HG02642 (cell line): Measurements from ENCODE around the gene TCF7L1.

Experiments
- ATAC-seq: cut with Tn5 transposase; IDR thresholded peaks from one replicate; pipeline ENCODE4 v1.9.1; 2021; ENCODE audit warnings: mild to moderate bottlenecking; ENCODE audit not compliant: unreplicated experiment, poor library complexity

Gene TCF7L1

GRCh38 chr2:85160966-85161960 is 28.1 kb downstream of the TCF7L1 start:
- no peak for ATAC-seq

DNA sequence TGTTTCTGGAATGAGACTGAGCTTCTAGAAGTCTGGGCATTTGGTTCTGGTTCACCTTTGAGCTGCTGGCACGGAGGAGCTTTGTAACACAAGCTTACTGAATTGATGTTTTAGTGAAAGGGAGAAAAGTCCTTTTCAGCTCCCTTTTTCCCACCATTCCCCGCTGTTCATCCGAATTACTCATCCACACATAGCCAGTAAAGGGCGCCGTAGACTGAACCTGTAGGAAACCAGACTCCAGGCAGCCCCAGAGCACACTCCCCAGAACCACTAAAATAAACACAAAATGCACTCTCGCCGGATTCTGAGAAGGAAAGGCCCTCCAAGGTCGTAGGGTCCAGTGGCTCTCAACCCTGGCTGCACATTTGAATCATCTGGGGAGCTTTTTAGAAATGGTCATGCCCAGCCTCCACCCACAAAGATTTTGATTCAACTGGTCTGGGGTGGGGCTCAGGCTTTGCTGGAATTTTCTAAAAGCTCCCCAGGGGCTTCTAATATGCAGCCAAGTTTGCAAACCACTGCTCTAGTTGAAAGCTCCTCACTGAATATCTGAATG is 29.6 kb downstream of the TCF7L1 start:
- no peak for ATAC-seq

- no peak for ATAC-seq
Observed at GRCh38 chr2:85163675-85164074, 30.5 kb downstream of the TCF7L1 start.

- no peak for ATAC-seq
Observed at GRCh38 chr2:85164145-85164569, 31.0 kb downstream of the TCF7L1 start.

DNA sequence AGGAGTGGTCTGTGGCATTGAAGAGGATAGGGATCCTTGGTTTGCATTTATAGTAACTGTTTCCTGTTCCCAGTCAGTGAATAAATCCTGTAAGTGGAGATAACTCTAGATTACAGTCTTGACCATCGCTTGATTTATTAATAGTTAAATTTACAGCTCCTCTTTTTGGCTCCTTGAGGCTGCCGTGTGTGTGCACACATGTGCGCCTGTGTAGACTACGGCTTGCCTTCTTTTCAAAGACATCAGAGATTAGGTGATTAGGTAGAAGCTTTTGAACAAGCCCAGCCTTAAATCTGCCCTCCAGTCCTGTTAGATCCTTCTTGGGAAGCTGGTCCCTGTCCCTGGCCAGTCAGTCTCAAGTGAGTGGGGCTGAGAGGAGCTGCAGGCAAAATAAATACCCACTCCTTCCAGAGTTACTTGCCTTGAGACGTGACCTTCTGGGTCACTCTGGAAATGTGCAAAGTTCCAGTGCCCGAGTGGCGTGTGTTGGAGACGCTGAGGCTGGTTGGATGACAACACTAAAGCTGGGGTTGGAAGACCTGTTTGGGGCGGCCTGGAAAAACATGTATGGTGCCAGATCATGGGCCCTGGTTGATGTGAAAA is 32.0 kb downstream of the TCF7L1 start:
- no peak for ATAC-seq

GRCh38 chr2:85166021-85166420 is 32.8 kb downstream of the TCF7L1 start:
- no peak for ATAC-seq

DNA sequence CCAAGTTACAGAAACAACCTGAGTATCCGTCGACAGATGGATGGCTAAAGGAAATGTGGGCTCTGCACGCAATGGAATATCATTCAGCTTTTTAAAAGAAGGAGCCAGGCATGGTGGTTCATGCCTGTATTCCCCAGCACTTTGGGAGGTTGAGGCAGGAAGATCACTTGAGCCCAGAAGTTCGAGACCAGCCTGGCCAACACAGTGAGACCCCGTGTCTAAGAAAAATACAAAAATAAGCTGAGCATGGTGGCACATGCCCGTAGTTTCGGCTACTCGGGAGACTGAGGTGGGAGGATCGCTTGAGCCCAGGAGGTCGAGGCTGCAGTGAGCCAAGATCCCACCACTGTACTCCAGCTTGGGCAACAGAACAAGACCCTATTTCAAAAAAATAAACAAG is 34.3 kb downstream of the TCF7L1 start:
- ATAC-seq = no peak

- no peak for ATAC-seq
Observed at GRCh38 chr2:85168942-85169341, 35.8 kb downstream of the TCF7L1 start.

DNA sequence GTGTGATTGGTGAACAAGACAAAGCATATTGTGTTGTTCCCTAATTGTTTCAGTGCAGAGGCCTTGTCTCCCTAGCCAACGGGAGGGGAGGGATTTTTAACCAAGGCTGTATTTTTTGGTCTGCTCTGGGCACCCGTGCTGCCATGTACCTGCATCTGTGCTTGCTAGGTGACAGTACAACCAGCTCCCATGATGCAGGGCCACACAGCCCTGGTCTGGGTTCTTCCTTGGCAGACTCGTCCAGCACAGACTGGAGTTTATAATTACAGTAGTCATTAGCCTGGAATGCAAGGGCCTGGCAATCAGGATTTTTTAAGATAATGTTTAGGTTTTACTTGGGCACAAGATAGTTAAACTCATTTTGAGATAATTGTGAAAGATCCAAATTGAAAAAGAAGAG is 36.4 kb downstream of the TCF7L1 start:
- ATAC-seq = no peak

DNA sequence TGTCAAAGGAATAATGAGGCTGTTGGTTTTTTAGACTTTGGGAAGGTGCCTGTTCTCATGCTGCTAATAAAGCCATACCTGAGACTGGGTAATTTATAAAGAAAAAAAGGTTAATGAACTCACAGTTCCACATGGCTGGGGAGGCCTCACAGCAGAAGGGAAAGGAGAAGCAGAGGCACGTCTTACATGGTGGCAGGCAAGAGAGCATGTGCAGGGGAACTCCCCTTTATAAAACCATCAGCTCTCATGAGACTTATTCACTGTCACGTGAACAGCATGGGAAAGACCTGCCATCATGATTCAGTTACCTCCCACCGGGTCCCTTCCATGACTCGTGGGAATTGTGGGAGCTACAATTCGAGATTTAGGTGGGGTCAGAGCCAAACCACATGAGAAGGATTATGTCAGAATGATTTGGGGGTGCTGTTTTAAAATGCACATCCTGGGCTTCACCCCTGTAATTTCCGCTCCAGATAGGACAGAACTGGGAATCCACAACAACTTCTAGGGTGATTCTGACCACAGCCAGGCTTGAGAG is 37.8 kb downstream of the TCF7L1 start:
- no peak for ATAC-seq

- ATAC-seq = no peak
Observed at GRCh38 chr2:85171916-85172315, 38.7 kb downstream of the TCF7L1 start.

- ATAC-seq = no peak
Observed at GRCh38 chr2:85173909-85174308, 40.7 kb downstream of the TCF7L1 start.

GRCh38 chr2:85174943-85175342 is 41.8 kb downstream of the TCF7L1 start:
- no peak for ATAC-seq

DNA sequence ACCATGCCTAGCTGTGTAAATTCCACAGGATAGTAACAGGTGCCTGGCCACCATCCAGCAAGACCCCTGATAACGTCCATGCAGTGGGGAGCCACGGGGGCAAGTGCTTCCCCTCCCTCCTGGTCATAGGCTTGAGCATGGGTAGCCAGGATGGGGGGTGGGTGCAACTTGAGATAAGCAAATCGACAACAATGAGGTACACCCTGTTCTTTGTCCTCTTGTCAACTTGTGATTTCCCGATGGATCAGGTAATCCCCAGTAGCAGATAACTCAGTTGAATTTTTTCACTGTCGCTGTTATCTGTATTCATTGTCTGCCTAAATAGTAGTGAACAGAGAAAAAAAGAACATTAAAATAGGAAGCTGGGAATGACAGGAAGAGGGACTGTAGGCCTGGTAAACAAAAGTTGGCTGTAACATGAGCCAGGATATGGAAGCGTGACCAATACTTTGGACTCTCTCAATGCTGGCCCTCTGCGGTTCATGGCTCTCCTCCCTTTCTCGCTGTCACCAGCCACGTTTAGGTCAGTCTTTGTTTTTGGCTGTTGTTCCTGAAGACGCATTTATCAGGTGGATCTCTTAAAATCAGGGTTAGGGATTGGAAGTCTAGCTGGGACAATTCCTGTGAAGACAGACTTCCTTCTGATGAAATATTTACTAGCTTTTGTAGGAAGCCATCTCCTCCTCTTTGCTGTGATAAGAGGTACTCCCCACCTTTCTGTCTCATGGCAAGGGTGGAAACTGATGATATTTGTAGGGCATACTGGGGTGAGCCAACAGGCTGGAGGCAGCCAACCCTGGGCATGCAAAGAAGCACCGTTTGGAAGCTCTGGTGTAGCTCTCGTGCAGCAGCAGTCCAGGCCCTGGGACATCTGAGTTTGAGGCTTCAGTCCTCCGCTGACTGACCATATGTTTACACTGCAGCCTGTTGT is 42.4 kb downstream of the TCF7L1 start:
- ATAC-seq = no peak

GRCh38 chr2:85177031-85177824 is 44.0 kb downstream of the TCF7L1 start:
- no peak for ATAC-seq

- ATAC-seq = no peak
Observed at GRCh38 chr2:85178154-85178553, 45.0 kb downstream of the TCF7L1 start.

- no peak for ATAC-seq
Observed at GRCh38 chr2:85178980-85179411, 45.8 kb downstream of the TCF7L1 start.

GRCh38 chr2:85179541-85179940 is 46.3 kb downstream of the TCF7L1 start:
- no peak for ATAC-seq
